GM18498 (cell line): ENCODE measurements around the gene TBL1XR1.

Experiments used
- ATAC-seq: cut with Tn5 transposase; IDR thresholded peaks from one replicate; pipeline ENCODE4 v1.9.1; 2021; ENCODE audit warnings: mild to moderate bottlenecking, moderate library complexity; ENCODE audit not compliant: unreplicated experiment

The TBL1XR1 gene

DNA sequence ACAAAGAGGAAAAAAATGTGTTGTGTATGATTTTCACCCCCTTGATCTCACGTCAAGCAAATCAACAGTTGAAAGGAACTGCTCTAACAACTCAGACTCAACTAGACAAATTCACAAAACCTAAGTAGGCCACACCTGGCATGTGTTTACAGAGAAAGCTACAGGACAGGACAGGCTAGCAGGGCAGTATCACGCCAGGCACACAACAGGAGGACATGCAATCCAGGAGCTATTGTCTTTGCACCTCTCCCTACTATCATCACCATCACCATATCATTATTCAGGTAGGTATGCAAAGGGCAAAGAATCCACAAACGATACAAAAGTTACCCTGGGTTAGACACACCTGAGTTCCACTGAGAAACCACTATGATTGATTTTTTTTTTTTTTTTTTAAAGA lies 86.4 kb downstream of the TBL1XR1 start:
- ATAC-seq: no peak

DNA sequence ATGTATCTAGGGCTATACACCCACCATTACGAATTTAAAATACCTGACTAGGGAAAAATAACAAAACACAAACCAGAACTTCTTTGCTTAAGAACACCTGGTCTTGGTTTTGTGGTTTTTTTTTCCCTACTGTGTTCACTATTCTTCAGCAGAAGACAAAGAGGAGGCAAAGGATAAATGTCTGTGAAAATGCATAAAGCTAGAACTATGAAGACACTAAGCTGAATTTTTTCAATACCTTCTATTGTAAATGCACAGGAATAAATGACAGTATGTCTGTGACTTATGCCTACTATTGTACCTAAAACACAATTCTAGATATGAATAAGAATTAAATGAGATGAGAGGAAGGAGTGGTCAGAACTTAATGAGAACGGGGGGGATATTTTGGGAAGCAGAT lies 86.9 kb downstream of the TBL1XR1 start:
- ATAC-seq: no peak

DNA sequence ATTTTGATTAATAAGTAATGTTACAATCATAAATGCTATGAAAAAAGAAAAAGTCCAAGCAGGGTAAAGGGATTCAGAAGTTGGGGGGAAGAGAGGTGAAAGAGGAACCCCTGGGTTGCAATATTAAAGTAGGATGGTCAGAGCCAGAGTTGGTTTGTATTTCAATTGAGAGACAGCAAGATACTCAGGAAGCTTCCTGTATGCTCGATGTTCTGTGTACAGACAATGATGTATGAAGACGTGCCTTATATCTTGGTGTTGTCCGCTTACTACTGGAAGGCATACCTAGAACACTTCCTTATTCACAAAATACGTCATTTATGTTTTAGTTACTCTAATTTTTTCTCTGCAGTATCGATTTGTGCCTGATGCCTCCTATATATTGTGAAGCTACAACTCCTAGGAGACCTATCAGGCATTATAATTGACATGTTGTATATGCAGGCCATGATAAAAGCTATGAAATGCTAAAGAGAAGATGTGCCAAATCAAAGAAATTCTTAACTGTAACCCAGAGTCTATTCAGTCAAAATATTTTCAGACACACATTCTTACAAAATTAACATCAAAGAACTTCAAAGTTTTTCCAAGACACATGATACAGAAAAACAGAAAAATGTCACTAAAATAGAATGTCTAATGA lies 87.5 kb downstream of the TBL1XR1 start:
- ATAC-seq: no peak

DNA sequence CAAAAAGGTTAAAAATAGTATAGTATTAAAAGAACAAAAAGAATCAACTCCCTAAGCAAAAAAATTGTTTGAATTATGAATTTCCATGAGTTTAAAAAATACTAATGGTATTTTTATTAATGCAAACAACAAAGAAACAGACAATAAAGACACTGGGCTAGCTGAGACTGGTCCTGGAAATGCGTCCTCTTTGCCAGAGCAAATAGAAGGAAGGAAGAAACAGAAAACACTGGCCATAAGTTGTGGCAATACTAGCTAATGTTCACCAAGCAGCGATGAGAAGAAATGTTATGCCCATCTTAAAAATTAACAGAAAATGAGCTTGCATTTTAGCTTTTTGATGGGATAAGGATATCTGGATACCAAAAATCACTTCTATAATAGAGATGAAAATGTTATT lies 88.6 kb downstream of the TBL1XR1 start:
- ATAC-seq: no peak

DNA sequence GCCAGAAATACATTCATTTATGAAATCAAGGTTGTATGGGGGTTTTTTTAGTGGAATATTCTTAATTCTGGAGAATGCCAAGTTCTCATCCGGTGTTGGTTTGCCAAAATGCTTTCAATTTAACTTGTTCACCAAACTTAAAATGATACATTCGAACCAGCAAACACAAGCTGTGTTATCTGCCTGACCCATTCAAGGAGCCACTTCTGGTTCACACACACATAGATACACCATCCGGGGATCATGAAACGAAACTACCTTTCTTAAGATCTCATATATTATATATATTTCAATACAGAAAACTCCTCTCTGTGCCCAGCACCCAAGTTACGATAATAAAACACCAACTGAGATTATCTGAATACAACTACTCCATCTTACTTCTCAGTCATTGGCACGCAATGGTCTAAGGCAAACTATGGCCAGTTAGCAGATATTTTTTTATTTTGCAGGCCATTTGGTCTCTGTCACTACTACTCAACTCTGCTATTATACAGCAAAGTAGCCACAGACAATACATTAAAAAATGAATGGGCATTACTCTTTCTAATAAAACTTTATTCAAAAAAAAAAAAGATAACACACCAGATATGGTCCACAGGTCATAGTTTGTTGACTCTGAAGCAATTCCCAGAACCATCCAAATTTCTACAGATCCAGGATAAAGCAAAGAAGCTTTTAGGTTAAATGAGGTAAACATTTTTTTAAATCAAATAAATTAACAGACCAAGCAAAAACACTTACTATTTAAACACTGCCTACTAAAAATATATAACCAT lies 89.6 kb downstream of the TBL1XR1 start:
- no peak for ATAC-seq

DNA sequence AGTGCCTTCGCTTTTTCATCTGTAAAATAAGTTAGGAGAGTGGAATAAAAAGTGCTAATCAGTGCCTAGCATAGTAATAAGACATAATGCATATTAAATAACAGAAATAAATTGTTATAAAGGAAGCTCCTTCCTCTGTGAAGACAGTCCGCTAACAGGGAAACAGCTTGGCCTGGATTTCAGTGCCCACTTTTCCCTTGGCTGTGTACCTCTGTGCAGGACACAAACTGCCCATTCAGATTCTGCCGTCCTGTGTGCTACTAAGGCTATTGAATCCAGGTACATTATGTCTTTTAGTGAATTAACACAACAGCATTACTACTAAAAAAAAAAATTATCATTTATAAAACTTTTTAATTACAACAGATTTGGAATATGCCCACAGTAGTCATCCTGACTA lies 90.7 kb downstream of the TBL1XR1 start:
- no peak for ATAC-seq

DNA sequence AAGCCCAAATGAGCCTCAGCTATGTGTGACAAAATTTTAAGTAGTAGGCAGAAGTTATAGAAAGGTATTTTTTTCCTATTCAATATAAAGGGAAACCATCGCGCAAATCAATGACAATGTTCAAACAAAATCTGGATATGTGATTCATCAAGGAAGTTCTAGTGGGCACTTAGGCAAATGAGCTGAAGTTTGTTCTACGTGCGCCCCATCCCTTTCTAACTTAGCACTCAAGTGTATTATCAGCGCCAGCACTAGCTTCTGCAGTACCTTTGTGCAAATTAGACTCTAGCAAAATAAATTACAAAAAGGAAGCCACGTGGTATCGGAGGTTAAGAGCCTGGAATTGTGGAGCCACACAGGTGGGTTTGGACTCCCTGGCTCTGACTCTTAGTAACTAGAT lies 91.1 kb downstream of the TBL1XR1 start:
- ATAC-seq: peak; percentile 43

DNA sequence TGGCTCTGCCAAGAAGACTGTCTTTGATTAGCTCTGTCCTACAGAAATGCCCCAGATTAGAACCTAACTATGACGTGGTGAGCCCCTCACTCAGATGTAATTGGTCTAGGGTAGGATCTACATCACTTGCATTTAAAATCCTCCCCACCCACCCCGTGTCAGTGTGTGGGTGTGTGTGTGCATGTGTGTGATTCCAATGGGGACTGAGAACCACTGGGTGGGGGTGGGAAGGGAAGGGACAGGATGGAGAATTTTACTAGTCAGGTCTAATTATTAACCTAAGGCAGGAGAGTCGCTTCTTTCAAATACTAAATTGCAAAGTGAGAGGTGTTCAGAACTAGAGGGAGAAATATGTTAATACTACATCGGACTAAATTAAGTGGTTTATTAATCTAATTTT lies 91.7 kb downstream of the TBL1XR1 start:
- no peak for ATAC-seq

DNA sequence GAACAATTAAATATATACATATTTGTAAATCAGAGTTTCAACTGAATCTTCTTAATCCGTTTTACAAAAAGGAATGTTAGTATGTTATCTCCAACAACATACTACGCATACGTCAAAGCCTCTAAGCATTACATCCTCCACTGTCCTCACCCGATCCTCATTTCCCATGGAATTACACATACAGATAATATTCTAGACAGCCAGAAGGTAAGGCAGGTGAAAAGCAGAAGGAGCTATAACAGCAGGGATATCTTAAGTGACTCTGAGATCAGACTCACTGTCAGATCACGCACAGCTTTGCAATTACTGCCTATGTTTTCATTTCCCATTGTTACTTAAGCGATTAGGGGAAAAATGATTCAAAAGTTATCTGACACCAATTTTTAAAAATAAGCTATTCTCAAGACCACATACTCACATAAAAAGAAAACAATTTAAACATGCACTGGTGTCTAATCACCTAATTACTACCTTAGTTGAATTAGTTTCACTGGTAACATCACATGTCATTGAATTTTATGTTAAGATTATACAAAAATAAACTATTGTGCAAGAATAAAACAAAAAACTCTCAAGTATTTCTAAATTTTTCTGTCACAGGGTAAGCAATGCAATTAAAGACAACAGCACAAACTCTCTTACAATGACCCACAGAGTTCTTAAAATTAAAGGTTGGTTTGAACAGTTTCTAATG lies 92.8 kb downstream of the TBL1XR1 start:
- ATAC-seq: no peak

DNA sequence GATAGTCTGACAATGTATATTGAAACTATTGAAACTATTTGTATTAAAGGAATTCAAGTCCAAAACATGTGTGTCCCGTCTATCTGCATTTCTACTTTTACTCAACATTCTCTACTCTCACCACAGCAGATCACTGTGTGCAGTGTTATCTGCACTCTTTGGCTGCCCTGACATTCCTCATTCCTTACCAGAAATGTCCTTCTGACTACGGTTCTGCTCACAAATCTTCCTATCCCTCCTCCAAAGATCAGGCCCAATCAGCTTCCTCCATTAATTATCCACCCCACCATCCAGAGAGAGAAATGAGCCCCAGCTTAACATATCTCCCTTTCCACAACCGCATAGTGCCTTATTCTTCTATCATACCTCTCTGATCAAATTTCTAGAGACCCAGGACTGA lies 94.7 kb downstream of the TBL1XR1 start:
- ATAC-seq: no peak

DNA sequence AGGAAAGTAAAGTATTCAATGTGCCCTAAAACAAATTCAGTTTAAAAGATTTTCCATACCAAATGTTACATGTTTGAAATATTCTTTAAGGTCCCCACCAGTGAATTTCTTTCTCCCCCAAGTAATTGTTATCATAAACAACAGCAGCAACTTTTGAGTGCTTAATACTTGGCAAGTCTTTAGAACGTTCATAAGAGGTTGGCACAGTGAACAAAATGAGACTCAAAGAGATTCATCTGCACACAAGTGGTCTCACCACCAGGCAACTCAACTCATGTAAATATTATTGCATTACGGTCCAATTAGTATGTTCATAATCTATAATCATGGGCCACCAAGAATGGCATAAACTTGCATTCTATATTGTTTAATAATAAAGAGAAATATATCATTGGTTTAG lies 98.7 kb downstream of the TBL1XR1 start:
- ATAC-seq: no peak

DNA sequence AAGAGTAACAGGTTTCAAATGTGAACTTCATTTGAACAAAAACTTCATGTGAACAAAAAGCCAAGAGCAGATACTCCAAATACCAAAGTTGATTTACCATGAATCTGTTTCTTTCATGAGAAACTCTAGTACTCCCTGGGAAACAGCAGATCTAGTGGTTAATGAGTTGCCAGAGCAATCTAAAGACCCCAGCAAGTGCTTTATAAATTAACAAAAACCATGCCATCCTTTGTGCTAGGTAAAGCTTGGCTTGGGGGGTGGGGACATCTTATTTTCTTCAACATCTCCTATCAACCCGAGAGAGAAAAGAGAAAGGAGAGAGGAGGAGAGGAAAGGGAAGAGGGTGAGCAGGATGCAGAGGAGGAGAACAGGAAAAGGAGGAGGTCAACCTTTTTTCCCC lies 100.7 kb downstream of the TBL1XR1 start:
- no peak for ATAC-seq

DNA sequence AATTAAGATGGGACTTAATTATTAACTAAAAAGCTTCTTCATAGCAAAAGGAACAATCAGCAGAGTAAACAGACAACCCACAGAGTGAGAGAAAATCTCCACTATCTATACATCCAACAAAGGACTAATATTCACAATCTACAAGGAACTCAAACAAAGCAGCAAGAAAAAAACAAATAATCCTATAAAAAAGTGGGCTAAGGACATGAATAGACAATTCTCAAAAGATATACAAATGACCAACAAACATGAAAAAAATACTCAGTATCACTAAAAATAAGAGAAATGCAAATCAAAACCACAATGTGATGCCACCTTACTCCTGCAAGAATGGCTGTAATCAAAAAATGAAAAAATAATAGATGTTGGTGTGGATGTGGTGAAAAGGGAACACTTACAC lies 103.3 kb downstream of the TBL1XR1 start:
- no peak for ATAC-seq

DNA sequence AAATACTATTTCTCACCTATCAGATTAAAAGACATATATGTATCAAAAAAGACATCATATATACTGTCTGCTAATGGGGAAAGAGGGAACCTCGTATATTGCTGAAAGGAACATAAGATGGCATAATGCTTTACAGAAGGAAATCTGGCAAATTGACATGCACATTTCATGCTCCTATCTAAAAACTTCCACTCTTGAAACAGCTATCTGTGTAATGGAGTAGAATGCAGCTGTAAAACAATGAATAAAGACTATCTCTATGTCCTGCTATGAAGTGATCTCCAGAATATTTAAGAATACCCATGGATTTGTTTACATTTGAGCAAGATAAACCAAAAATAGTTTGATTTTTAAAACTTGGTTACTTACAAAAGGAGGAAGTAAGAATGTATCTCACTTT lies 107.4 kb downstream of the TBL1XR1 start:
- ATAC-seq: no peak

DNA sequence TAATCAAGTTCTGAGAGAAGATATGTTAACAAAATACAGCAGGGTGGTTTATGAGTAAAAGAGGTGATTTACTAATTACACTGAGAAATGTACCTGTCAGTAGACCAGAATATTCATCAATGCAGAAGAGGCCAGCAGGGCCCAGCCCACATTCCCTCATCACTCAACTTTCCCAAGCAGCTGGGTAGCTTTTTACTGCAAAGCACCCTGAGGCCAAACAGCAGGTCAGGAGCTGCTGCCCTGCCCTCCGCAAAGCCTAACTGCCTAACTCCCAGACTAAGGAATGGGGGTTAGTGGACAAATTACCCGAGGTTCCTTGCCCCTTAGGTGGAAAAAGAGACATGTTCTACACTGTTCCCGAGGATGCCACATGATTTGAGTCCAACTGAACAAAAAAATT lies 108.2 kb downstream of the TBL1XR1 start:
- no peak for ATAC-seq

DNA sequence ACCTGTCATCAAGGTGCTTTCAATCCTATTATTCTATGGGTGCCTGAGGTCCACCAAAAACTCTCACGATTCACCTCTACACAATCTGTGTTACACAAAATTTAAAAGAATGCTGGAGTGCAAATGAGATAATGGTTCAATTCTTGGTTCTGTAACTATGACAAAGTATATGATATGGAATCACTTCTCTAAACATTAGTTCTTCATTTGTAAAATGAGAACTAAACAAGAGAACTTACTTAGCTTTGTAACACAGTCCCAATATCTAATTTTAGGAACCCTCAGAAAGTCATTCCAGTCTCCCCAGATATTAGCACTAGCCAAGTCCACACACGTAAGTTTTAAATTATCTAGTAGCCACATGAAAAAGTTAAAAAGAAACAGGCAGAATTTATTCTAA lies 111.5 kb downstream of the TBL1XR1 start:
- ATAC-seq: no peak

DNA sequence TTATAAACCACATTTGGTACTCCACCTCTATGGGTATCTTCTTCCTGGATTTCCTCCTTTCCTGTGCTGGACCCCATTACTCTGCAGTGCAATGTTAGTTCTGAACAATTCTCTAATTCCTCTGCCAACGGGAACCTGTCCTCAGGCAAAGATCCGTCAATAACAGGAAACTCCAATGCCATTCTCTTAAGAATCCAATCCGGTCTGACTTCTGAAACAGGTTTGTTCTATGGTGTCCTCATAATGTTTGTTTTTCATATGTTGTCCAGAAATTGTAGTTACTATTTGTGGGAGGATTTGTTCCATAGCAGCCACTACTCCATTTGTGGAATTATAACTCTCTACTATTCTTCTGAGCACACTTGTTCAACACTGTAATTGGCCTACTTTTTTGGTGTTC lies 112.7 kb downstream of the TBL1XR1 start:
- ATAC-seq: no peak

DNA sequence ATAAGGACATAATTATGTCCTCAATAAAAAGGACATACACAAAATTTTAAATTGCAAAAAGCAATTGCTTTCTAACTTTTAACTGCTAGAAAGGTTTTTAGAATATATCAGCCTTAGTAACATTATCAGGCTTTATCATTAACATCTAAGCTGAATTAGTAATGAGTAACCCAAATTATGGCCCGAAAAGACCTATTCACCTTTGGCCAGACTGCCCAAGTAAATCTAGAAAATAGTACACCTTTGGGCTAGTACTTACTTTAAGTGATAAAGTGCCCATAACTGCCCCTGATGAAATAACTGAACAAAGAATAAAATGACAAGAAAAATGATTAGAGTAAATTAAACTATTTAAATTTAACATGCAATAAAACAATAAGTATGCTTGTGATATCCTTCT lies 117.2 kb downstream of the TBL1XR1 start:
- ATAC-seq: no peak

DNA sequence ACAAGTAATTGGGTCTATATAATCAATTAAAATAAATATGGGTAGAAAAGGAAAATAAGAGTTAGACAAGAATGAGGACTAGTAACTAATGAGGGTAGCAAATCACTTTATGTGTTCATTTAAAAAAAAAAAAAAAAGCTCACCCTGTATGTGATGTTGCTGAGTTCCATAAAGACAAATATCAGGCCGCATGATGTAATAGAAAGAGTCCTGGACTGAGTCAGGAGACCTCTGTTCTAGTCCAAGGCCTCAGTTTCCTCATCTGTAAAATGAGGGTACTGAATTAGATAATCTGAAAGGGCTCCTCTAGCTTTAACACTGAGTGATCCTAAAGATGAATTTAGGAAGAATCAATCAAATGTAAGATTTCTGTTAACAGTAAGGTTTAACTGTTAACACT lies 117.6 kb downstream of the TBL1XR1 start:
- no peak for ATAC-seq

DNA sequence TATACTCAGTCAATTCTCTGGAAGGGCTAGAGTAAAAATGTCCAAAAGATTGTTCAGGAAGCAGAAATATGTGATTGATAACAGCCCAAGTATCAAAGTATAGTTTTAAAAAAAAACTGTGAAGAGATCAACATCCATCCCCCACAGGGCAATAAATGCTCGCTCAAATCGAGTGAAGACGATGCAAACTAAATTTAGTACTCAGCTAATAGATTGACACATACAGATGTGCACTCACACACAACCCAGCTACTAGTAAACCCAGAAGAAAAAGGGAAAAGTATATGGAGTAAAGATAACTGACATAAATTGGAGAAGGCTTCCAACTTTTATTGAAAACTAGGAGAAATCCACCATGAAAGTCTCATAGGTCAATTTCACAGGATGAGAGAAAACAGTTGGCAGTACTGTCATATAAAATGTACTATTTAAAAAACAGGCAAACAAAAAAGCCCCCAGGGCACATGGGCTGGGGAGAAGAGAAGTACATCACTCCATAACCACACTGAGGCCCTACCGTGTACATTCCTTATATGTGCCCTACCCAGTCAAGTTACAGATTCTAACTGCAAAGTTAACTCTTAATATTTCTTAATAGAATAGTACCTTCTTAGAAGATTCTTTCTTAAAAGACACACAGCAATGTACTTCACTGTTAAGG lies 125.7 kb downstream of the TBL1XR1 start:
- no peak for ATAC-seq

DNA sequence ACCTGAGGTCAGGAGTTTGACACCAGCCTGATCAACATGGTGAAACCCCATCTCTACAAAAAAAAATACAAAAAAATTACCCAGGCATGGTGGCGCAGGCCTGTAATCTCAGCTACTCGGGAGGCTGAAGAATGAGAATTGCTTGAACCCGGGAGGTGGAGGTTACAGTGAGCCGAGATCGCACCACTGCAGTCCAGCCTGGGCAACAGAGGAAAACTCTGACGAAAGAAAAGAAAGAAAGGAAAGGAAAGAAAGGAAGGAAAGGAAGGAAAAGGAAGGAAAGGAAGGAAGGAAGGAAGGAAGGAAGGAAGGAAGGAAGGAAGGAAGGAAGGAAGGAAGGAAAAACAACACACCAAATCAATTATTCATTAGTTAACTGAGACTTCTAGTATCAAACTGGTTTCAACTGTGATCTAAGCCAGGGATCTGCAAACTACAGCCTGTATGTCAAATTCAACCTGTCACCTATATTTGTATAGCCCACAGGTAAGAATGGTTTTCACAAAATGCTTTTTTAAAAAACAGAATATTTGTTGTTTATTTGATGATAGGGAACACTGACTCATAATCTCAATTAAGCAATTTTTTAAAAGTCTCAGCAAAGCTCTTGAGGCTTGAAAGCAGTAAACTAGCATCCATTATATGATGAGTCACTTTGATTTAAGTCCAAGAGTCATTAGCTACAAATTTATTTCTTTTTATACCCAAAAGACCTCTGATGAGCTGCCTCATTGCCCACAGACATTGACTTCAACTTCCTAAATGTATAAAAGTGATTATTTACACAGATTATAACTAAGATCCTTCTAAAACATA lies 127.6 kb downstream of the TBL1XR1 start:
- no peak for ATAC-seq
